HG02623 (cell line): ENCODE results near the gene CEP290.
A peak's percentile ranks its signal among the peaks of the same experiment; 100 is the strongest.

ENCODE experiments used
- ATAC-seq: cut with Tn5 transposase; IDR thresholded peaks from one replicate; pipeline ENCODE4 v1.9.1; 2021; ENCODE audit warnings: moderate library complexity; ENCODE audit not compliant: unreplicated experiment

Gene CEP290

GRCh38 chr12:88141774-88142609 lies at the start of gene CEP290, which contains the start of gene TMTC3:
TSS of gene CEP290 (minus strand) at chr12:88142088. CDS start at chr12:88141307, 781 bp downstream.
TSS of gene TMTC3 (plus strand) at chr12:88142307. CDS start at chr12:88148316, 6,009 bp downstream.
- peak; percentile 93 for ATAC-seq

DNA sequence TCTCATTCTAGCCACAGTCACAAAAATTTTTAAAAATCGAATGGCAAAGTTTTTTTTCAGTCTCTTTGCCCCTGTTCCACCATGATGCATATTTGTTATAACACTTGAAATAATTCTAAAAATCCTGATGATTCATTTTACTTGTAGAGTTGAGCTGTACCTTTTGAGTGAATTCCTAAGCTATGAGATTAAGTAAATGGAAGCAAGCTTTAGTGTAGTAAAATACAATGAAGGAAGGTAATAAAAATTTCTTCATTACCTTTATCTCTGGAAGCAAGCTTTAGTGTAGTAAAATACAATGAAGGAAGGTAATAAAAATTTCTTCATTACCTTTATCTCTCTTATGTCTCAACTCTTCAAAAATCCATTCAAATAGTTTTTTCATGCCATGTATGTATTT lies 46.3 kb upstream of the CEP290 start:
- no peak for ATAC-seq

- ATAC-seq, result no peak
These were observed 45.7 kb upstream of the CEP290 start for GRCh38 chr12:88187571-88187970.

- peak; percentile 94 for ATAC-seq
These were observed 44.1 kb upstream of the CEP290 start for GRCh38 chr12:88185988-88186387.

- no peak for ATAC-seq
These were observed 43.4 kb upstream of the CEP290 start for GRCh38 chr12:88185279-88185678.

DNA sequence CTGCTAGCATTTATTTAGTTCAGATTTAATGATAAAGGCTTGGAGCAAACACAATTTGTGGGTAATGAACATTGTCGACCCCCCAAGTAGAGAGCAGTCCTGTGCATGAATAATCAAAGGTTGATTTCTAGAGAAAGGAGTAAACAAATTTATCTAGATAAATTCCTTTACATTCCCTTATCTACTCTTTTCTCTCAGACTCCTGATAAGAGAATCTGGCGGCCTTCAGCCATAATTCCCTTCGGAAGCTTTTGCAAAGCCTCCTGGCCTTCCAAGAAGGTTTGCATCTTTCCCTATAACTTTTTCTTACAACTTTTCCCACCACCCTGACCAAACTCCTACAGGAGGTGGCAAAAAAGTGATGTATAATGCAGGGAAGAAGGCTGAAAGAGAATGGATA lies 42.3 kb upstream of the CEP290 start:
- ATAC-seq, result no peak

DNA sequence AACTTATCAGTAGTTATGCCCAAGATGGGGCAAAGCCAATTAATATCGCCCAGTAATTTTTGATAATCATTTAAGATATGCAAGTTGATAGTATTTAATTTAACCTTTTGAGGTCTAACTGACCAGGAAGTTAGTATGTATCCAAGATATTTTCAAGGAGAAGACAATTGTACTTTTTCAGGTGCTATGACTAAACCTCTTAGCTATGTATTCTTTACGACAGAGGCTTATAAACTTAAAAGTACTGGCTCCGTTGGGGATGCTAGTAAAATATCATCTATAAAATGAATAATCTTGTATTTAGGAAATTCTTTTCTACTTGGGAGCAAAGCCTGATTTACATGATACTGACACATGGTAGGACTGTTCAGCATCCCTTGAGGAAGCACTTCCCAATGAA lies 40.5 kb upstream of the CEP290 start:
- no peak for ATAC-seq

DNA sequence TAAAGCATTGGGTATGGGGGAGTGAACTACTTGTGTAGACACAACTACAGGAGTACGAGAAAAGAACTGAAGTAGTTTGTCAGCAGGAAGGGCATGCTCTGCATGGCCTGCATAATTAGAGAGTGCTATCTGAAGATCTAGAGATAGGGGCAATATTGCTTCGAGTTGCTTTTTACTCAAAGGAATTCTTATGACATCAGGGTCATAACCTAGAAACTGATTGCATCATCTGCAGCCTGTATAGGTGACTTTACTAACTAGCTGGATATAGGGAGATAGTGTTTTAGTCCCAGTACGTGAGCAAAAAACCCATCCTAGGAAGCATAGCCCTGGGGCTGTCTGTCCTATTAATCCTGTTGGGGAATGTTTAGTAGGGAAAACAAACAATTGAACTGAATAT lies 40.0 kb upstream of the CEP290 start:
- ATAC-seq, result no peak

GRCh38 chr12:88179436-88180014 lies 37.6 kb upstream of the CEP290 start:
- no peak for ATAC-seq

DNA sequence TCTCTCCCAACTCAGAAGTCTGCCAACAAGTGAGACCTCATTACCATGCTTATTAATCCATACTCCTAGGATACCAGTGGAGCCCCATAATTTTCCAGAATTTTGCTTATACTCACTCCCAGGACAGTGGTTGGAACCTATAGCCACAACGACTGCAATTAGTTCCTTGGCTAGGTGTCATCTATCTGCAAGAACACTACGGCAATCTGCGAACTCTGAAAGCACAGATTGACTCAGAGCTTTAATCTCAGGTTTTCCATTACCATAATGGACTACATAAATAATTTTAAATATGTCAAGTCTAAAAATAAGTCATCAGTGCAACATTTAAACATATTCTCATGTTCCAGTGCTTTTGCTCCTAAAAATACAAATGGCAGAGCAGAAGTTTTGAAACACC lies 33.7 kb upstream of the CEP290 start:
- no peak for ATAC-seq

GRCh38 chr12:88172844-88173407 lies 31.0 kb upstream of the CEP290 start:
- ATAC-seq, result no peak

- no peak for ATAC-seq
These were observed 25.5 kb upstream of the CEP290 start for GRCh38 chr12:88167384-88167783.

DNA sequence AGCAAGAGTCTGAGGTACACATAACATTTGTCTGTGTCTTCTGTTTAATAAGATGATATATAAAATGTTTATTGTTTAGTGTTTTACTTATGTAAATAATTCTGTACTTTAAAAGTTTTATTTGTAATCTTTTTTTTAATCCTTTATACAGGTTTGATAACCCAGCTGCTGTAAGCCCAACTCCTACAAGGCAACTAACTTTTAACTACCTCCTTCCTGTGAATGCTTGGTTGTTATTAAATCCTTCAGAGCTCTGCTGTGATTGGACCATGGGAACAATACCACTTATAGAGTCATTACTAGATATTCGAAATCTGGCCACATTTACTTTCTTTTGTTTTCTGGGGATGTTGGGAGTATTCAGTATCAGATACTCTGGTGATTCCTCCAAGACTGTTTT lies 24.3 kb upstream of the CEP290 start:
- ATAC-seq, result no peak

GRCh38 chr12:88163371-88163770 lies 21.5 kb upstream of the CEP290 start:
- no peak for ATAC-seq

- ATAC-seq, result no peak
These were observed 14.3 kb upstream of the CEP290 start for GRCh38 chr12:88156075-88156654.

DNA sequence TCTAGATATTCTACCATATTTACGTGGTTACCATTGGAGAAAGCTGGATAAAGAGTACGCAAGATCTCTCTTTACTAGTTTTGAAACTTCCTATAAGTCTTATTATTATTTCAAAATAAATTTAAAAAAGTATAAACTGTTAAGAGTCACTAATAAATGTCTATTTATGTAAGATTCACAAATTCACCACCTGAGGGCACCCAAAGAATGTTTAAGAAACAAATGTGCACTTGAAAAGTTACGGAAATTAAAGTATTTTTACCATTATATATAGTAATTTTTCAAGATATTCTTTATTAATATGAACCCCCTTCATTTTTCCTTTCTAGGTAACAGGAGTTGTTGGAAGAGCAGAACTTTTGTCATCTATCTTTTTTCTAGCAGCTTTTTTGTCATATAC lies 12.1 kb upstream of the CEP290 start:
- ATAC-seq, result no peak

DNA sequence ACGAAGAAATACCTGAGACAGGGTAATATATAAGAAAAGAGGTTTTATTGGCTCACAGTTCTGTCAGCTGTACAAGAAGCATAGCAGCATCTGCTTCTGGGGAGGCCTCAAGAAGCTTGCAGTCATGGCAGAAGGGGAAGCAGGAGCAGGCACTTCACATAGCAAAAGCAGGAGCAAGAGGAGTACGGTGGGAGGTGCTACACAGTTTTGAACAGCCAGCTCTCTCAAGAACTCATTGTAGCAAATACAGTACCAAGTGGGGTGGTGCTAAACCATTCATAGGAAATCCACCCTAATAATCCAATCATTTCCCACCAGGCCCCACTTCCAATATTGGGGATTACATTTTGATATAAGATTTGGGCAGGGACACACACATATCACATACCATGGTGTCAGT lies 8.2 kb upstream of the CEP290 start:
- no peak for ATAC-seq

GRCh38 chr12:88145567-88146505 lies 3.9 kb upstream of the CEP290 start:
- ATAC-seq, result no peak

GRCh38 chr12:88144546-88145468 lies 2.9 kb upstream of the CEP290 start:
- ATAC-seq, result no peak

DNA sequence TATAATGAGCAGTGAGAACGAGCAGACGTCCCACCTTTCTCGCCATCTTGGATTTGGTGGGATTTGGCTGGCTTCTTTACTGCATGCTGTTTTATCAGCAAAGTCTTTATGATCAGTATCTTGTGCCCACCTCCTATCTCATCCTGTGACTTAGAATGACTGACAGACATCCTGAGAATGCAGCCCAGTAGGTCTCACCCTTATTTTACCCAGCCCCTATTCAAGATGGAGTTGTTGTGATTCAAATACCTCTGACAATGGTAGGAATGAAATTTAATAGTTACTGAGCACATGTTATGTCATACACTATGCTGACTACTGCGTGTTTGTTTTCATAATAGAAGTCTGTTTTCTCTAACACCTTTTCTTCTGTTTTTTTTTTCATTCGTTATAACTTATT lies 2.1 kb upstream of the CEP290 start:
- no peak for ATAC-seq
